Keratinocyte (primary cell): ENCODE measurements around the gene C3orf33.

Experiments
- CTCF ChIP-seq, 3 experiments: IDR thresholded peaks in 1 of 3; conservative IDR thresholded peaks in 1 of 3; optimal IDR thresholded peaks in 1 of 3; 2 replicates in 2 of 3; 3 replicates in 1 of 3; pipeline versions ENCODE3 to v1.5.1; 2011; ENCODE audit warnings: low read length in 3 of 3, mild to moderate bottlenecking in 3 of 3, moderate library complexity in 2 of 3, control low read depth in 1 of 3, inconsistent platforms in 1 of 3; ENCODE audit not compliant: insufficient read depth in 2 of 3; ENCODE audit errors: extremely low read depth in 1 of 3
- EZH2 ChIP-seq: IDR thresholded peaks from one replicate; pipeline ENCODE4 v1.6.1; 2012; ENCODE audit warnings: inconsistent platforms, mild to moderate bottlenecking, low read length, moderate library complexity

- no peak for TF ChIP-seq CTCF (optimal IDR thresholded peaks at IDR 0.05 in 1 of 3, IDR thresholded peaks at IDR 0.05 in 1 of 3, conservative IDR thresholded peaks at IDR 0.05 in 1 of 3; ENCODE audit: extremely low read depth in 1 of 3, insufficient read depth in 2 of 3, low read length in 3 of 3)
- TF ChIP-seq EZH2 = no peak
Measured at GRCh38 chr3:155747286-155747945, 58.7 kb downstream of the C3orf33 start.
